HG02884 (cell line): Measurements from ENCODE around the gene CBLB.

Source experiments
- ATAC-seq: cut with Tn5 transposase; IDR thresholded peaks from one replicate; pipeline ENCODE4 v1.9.1; 2021; ENCODE audit warnings: mild to moderate bottlenecking, moderate library complexity; ENCODE audit not compliant: unreplicated experiment

The CBLB gene

DNA sequence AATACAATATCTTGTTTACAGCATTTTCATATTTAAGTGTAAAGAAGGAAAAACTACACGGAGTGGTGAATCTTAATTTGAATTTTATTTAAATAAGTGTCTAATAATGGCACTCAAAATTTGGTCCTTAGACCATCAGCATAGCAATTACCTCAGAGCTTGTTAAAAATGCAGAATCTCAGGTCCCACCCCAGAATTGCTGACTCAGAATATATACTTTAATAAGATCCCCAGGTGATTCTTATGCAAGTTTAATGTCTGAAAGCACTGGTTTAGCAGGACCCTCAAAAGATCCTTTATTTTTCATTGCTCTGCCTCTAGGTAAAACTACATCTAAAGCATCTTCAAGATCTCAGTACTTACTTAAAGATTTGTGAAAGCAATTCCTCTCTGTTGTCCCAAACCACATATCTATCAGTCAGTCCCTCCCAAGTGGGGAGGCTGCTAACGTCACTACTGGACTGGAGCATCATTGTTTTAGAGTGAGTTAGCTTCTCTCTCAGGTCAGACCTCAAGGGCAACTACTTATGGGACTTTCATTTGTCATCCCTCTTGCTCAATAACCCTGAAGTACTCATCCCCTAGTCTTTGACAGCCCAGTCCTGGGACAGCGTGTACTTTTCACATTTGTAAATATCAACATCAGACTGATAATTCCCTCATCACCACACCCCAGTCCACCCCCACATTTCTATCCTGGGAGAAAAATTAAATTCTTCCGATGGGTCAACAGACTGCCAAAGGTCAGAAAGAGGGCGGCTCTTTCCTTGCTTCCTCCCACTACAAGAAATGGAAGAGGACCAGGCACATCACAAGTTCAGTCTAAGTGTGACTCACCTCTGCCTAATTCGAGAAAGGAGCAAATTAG, 76.7 kb downstream of the CBLB start:
- no peak for ATAC-seq

DNA sequence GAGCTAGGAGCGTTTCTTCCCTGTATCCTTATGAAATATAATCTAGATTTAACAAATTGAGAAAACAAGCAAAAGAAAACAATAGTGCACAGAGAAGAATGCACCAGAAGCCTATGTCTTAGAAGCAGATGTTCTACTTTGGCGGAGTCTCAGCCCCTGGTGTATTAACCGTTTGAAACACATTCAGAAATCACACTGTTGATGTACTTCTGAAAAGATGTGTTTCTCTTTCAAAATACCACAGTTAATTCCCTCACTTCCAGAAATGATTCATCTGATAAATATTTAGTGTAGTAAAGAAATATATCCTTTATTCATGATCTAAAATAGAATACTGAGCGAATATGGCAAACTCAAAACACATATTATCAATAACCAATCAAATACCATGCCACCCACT, 77.7 kb downstream of the CBLB start:
- ATAC-seq, result no peak

DNA sequence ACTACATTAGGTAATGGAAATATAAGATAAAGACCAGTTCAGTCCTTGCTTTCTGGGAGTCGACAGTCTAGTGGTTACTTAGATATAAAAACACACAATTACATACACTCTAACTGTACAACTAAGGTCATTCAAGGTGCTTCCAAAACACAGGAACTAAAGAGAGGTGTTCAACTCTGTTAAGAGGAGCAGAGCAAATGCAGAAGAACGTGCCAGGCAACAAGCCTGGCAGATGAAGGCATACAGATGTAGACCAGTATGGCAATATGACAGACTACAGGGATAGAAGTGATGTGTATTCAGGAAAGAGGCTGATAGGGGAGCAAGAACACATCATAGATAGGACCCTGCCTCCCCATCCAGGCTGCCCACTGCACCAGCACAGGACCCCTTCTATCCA, 78.3 kb downstream of the CBLB start:
- ATAC-seq, result no peak

DNA sequence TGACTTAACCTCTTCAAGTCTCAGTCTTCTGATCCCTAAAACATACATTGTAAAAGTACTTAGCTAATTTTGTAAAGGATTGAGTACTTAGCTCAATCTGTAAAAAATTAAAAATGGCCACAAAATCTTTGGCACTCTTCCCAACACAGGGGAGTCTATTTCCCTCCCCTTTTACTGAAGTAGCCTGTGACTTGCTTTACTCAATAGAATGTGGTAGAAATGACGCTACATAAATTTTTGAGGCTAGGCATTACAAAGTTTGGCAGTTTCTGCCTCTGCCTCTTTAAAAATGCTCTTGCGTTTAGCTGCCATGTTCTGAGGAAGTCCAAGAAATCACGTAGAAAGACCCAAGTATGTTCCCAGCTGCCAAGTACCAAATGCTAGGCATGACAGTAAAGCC, 80.2 kb downstream of the CBLB start:
- no peak for ATAC-seq

DNA sequence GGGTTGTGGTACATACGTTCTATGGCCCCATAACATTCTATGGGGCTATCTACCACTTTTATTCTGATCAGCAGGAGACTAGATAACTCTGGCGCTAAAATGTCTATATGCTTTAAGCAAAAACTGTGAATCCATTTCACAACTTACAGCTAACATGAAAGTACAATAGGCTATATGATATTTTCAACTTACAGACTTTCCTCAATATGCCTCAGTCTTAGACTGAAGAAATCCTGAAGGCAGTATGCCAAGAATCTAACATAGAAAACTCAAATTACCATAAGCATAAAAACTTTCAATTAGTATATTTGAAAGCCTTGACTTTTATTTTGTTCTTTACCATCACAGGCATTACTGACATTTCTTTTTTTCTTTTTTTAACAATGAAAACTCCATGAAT, 81.4 kb downstream of the CBLB start:
- no peak for ATAC-seq

DNA sequence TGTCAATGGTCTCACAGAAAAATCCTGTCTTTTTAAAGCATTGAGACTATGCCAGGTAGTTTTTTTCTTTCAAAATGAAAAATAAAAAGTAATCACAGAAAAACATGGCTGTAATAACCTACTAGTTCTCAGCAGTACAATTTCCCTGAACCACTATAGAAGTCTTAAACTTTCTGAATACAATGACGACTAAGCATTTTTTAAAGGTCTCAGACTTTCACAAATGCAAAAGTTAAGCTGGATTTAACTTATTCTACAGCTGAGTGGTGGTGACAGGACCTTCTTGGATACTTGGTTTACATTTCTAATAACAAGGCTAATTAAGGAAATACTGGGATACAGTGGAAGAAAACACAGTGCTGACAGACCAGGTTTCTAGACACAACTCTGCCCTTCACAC, 81.8 kb downstream of the CBLB start:
- no peak for ATAC-seq

DNA sequence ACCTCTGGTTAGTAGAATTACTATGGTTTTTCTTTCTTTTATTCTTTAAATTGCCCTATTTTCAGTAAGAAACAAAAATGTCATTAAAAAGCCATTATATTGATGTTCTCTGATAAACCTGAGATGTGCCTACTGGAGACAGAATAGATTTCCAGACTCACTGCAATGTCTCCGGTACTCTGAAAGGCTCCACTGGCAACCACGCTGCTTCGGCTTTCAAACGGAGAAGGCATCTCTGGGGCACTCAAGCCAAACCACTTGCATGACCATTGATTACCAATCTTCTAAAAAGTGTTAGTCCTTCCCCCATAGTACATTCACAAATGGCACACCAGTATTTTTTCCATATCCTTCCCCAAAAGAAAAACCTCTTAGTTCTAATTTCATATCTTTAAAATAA, 82.6 kb downstream of the CBLB start:
- ATAC-seq, result no peak

DNA sequence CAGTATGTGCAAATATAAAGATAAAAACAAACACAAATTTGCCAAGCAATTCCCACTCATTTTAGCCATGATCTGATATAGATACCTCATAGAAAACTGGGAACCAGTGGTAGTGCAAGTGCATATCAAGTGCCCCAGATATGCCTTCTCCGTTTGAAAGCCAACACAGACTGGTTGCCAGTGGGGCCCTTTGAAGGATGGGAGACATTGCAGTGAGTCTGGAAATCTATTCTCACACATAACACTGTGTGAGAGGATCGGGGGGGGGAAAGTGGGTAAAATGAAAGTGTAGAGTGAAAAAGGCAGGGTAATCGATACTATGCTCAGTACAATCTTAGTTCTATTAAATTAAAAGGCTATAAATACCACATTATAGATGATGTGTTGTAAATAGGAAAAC, 83.0 kb downstream of the CBLB start:
- ATAC-seq, result no peak

DNA sequence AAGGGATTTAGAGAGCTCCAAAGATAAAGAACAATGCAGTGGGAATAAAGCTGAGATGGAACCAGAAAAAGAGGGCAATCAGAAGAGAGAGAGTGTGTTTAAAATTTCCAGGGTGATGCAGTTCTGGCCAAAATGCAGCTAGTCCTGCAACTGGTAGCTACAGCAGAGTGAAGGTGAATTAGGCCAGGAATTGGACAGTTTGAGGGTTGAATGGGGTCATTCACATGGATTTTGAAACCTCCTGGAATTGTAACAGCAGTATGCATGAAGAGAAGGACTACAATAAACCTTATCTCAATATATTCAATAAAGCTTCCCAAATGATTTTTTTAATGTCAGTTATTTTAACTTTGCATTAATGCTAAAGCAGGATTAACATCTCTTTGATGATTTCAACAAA, 85.2 kb downstream of the CBLB start:
- no peak for ATAC-seq

DNA sequence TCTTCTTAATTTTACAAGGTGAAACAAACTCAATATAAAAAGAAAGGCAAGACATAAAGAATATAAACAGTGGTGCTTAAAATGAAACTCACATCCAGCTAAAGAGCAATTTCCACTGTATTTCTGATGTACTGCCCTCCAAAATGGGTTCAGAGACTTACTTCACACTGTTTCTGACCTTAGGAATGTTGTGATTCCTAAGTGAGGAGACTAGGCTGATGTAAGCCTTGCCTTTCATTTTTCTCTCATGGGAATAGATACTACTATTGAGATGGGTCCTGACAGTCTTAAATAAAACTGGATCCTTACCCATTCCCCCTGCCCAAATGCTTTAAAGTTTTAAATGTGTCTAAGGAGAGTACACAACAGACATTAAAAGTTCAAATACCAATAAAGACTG, 86.9 kb downstream of the CBLB start:
- ATAC-seq, result no peak

DNA sequence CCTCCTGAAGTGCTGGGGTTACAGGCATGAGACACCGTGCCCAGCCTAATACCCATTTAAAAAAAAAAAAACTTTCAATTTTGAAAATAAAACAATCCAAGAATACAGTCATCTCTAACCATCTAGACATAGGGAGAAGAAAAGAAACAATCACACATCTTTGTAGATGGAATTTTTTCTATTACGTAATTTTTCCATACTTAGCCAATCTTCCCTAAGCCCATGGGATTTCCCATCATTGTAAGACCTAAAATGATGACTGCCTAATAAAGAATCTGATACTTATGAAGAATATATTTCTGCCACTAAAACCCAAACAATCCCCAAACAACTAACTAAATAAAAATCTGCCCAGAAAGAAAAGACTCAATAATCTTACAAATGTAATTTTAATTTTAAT, 88.7 kb downstream of the CBLB start:
- ATAC-seq, result no peak

DNA sequence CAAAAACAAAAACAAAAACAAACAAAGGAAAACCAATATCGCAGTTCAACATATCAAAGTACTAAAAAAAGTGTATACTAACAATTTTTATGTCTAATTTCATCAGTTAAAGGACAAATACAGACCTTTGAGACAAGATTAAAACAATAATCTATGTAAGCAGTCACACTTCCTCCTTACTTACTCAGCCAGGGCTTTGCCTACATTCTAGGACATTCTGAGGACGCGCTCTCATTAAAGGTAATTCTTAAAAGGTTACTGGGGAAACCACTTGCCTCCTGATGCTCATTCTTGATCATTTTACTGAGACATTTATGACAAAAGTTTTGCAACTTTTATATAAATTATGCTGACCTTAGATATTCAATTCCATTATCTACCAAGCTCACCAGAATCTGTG, 93.4 kb downstream of the CBLB start:
- ATAC-seq, result no peak

DNA sequence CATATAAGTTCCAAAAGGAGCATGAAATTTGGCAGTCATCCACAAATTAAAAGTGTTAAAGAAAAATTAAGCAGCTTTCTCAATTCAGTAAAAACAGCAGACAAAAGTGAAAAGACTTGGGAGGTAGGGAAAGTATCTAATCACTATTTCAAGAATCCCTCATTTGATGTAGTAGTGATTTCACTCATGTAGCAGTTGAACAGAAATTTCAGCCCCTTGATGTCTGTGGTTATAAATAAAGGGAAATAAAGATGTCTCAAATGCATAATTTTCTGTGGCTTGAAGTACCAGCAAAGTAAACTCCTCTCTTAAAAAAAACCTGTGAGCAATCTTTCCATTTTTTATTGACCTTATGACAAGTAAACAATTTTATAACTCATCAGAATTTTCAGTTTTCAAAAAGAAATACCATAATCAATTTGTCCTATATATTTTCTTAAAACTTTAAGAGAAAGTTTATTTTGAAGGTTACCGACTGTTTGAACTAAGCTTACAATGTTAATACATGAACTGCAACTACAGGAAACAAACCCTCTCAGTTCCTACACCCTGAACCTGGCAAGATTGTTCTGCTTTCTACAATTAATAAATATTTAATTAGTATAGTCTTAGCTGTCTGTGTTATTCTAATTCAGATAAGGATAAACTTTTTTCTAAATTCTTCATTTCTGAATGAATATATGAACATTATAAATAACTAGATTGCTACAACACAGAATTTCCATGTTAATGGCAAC, 94.2 kb downstream of the CBLB start:
- peak; percentile 68 for ATAC-seq

DNA sequence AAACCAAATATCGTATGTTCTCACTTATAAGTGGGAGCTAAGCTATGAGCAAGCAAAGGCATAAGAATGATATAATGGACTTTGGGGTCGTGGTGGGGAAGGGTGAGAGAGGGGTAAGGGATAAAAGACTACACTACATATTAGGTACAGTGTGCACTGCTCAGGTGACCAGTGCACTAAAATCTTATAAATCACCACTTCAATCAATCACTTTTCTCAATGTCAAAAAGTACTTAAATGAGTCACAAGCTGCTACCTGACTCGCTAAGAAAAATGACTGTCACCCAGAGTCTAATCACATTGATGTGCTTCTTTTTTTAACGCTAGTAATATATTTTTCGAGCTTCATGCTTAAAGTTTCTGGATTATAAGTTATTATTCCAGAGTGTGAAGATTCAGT, 95.5 kb downstream of the CBLB start:
- no peak for ATAC-seq

DNA sequence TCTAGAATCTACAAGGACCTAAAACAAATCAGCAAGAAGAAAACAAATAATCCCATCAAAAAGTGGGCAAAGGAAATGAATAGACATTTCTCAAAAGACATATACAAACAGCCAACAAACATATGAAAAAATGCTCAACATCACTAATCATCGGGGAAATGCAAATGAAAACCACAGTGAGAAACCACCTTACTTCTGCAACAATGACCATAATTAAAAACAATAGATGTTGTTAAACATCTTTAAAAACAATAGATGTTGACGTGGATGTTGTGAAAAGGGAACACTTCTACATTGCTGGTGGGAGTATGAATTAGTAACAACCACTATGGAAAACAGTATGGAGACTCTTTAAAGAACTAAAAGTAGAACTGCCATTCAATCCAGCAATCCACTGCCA, 96.2 kb downstream of the CBLB start:
- ATAC-seq, result no peak

DNA sequence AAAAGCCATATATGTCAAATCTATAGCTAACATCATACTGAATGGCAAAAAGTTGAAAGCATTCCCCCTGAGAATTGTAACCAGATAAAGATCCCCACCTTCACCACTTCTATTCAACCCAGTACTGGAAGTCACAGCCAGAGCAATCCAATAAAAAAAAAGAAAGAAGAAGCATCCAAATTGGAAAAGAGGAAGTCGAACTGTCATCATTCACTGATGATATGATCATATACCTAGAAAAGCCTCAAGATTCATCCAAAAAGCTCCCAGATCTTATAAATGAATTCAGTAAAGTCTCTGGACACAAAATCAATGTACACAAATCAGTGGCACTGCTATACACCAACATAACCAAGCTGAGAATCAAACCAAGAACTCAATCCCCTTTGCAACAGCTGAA, 97.4 kb downstream of the CBLB start:
- no peak for ATAC-seq

DNA sequence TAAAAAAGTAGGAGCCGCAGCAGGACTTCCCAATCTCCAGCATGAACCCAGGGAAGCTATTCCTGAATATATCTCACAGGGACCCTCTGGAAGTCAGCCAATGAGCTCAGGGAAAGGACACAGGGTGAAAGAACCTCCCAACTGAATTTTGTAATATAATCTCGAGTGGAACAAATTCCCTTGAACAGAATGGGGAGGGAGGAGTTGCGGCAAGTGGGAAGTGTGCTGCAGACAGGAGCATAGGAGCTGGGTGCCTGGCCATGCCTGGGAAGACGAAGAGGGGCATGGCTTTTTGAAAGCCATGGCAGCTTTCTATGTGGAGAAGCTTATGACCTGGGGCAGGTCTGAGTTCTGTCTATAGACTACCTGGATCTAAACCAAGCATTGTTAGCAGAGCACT, 98.4 kb downstream of the CBLB start:
- ATAC-seq, result no peak

DNA sequence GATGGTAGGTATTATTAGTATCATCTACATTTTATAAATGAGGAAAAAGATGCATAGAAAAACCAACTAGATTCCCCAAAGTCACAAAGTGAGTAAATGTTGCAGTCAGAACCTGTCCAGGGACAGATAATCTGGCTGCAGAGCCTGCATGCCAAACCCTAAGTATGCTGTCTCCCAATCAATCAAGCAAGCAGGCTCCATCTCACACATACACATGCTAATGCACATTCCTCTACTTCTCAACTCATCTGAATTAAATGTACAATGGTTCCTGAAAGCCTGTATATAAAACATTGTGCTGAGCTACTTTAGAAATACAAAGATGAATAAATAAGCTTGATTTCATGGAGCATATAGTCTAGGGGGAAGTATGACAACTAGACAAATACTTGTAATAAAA, 101.0 kb downstream of the CBLB start:
- no peak for ATAC-seq

DNA sequence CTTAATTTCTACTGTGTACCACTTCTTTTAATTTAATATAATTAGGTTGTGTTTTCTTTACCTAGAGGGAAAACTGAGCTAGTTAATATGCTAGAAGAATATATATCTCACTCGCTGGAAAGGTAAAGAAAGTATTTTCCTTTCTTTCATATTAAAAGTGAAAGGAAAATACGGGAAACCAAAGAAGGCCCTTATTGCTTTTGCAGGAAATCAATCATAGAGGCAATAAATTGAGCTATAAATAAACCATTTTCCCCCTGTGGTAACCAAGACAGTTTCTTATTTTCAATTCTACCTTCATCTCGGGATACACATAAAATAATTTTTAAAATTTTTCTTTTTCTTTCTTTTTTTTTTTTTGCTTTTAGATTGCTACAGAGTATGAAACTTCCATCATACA, 101.6 kb downstream of the CBLB start:
- ATAC-seq, result no peak

DNA sequence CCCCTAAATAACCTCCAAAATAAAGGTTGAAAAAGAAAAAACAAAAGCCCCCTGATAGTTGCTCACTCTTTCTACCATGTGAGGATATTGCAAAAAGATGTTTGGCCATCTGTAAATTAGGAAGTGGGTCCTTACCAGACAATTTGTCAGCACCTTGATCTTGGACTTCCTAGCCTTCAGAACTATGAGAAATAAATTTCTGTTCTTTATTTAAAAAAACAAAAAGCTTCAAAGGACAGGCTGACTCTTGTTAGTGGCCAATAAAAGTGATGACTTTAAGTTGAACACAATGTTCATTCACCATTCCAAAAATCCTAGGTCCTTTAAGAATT, 103.5 kb downstream of the CBLB start:
- ATAC-seq, result no peak

DNA sequence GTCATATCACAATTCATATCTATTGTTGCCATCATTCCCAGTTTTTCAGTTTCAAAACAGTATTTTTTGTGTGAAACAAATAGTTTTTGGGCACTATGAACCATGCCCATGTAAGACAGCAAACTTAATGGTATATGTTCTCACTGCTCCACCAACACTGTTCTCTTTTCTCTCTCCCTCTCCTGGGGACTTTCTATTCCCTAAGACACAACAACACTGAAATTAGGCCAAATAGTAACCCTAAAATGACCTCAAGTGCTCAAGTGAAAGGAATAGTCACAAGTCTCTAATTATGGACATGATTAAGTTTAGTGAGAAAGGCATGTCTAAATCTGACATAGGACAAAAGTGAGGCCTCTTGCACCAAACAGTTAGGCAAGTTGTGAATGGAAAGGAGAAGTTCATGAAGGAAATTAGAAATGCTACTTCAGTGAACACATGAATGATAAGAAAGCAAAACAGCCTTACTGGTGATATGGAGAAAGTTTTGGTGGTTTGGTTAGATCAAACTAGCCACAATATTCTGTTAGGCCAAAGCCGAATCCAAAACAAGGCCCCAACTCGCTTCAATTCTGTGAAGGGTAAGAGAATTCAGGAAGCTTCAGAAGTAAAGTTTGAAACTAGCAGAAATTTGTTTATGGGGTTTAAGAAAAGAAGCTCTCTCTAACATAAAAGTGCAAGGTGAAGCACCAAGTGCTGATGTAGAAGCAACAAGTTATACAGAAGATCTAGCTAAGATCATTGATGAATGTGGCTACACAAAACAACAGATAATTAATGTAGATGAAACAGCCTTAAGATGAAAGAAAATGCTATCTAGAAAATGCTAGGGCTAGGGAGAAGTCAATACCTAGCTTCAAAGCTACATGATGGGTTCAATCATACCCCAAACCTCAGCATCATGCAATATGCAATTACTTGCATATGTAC, 104.2 kb downstream of the CBLB start:
- ATAC-seq, result peak; percentile 48

DNA sequence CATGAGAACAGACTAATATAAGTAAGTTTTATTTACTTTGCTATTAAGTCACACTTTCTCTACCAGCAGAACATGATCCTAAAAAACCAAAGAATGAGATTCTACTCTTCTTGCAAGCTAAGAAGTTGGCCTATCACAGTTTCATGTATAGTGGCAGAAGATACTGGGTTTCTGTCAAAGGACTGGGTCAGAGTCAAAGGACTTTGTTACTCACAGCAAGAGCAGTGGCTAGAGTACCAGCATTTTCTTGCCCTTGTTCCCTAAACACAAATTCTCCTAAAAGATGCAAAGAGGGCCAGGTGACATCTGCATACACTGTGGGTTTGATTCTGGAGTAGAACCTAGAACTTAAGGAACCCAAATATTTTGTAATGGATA, 105.2 kb downstream of the CBLB start:
- ATAC-seq, result no peak
